OCI-LY1 (cell line): ENCODE results near the gene RSBN1L.

ENCODE experiments used
- EZH2 ChIP-seq: fragments of 200-600 bp; sonication (generic), shearing (Covaris generic); IDR thresholded peaks from 2 replicates; pipeline ENCODE4 v1.8.0; 2017; ENCODE audit warnings: borderline replicate concordance, mixed run types, mild to moderate bottlenecking, antibody characterized with exemption, low read length, moderate library complexity, mixed read lengths
- TF ChIP-seq, protein P1 (sequence below): fragments of 200-600 bp; sonication (generic), shearing (Covaris generic); IDR thresholded peaks from 2 replicates; pipeline ENCODE4 v1.5.1; 2017; ENCODE audit warnings: mild to moderate bottlenecking, antibody characterized with exemption, low read length, moderate library complexity, mixed read lengths

DNA sequence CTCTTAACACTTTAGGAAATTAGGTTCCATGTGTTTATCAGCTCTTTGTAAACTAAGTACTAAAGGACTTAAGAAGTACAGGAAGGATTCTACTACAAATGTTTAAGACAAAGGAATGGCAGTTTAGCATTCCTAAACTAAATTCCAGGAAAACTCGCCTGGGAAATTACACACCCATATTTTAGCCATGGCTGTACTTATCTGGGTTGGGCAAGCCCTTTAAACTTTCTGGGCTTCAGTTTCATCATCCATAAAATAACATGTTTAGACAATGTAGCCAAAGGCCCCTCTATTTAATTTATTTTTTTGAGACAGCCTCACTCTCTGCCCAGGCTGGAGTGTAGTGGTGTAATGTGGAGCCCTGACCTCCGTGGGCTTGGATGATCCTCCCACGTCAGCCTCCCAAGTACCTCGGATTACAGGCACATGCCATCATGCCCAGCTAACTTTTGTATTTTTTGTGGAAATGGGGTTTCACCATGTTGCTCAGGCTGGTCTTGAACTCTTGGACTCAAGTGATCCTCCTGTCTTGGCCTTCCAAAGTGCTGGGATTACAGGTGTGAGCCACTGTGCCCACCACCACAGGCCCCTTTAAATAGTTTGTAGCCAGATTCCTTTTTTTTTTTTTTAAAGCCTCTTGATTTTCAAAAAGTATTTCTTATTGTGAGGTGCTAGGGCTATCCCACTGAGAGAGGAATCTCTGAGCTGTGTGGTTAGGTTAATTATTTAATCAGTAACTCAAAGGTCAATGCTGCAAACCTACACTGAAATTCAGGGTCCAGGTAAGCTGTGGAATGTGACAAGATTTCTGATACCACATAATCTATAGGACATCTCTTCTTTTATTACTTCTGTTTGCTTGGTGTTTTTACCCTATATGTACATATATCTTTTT lies 69.9 kb downstream of the RSBN1L start:
- TF ChIP-seq, protein P1, sequence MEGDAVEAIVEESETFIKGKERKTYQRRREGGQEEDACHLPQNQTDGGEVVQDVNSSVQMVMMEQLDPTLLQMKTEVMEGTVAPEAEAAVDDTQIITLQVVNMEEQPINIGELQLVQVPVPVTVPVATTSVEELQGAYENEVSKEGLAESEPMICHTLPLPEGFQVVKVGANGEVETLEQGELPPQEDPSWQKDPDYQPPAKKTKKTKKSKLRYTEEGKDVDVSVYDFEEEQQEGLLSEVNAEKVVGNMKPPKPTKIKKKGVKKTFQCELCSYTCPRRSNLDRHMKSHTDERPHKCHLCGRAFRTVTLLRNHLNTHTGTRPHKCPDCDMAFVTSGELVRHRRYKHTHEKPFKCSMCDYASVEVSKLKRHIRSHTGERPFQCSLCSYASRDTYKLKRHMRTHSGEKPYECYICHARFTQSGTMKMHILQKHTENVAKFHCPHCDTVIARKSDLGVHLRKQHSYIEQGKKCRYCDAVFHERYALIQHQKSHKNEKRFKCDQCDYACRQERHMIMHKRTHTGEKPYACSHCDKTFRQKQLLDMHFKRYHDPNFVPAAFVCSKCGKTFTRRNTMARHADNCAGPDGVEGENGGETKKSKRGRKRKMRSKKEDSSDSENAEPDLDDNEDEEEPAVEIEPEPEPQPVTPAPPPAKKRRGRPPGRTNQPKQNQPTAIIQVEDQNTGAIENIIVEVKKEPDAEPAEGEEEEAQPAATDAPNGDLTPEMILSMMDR = no peak
- TF ChIP-seq EZH2 = no peak
